H1 (cell line): ENCODE results near the gene SRXN1. TPM values are rescaled to one million over a fixed set of nuclear protein-coding genes. Genes with fewer than 3 reads are reported as not detected.
A peak's percentile ranks its signal among the peaks of the same experiment; 100 is the strongest.

ENCODE experiments used
- CEBPB ChIP-seq: IDR thresholded peaks from 2 replicates; pipeline ENCODE4 v1.6.1; 2012; ENCODE audit warnings: low read depth, low read length
- CHD7 ChIP-seq: fragments of 300-600 bp; sonication (generic); IDR thresholded peaks from 2 replicates; pipeline ENCODE4 v1.7.1; 2012; ENCODE audit warnings: low read length, moderate library complexity, mild to moderate bottlenecking, inconsistent platforms; ENCODE audit not compliant: insufficient replicate concordance
- E2F6 ChIP-seq: IDR thresholded peaks from 2 replicates; pipeline ENCODE4 v1.6.1; 2012; ENCODE audit warnings: inconsistent platforms
- HDAC2 ChIP-seq, 2 experiments: fragments of 300-600 bp in 1 of 2; sonication (generic) in 1 of 2; IDR thresholded peaks; 2 replicates each; pipeline ENCODE4 v1.6.1; 2011 to 2012; ENCODE audit warnings: low read depth in 2 of 2, low read length in 2 of 2, mild to moderate bottlenecking in 2 of 2, moderate library complexity in 2 of 2, borderline replicate concordance in 1 of 2, inconsistent platforms in 1 of 2
- KDM1A ChIP-seq: fragments of 200-600, 300-600 bp; sonication (generic); IDR thresholded peaks from 2 replicates; pipeline ENCODE4 v1.7.1; 2016; ENCODE audit warnings: mild to moderate bottlenecking, low read length, borderline replicate concordance
- NRF1 ChIP-seq: IDR thresholded peaks from 2 replicates; pipeline ENCODE4 v1.6.1; 2011; ENCODE audit warnings: mild to moderate bottlenecking, low read depth, low read length, improper control_type of control experiment
- SRF ChIP-seq: IDR thresholded peaks from 2 replicates; pipeline ENCODE4 v1.6.1; 2011; ENCODE audit warnings: mild to moderate bottlenecking, low read depth, low read length, moderate library complexity
- YY1 ChIP-seq: IDR thresholded peaks from 2 replicates; pipeline ENCODE4 v1.6.1; 2011; ENCODE audit warnings: low read depth, mild to moderate bottlenecking, low read length
- ZNF274 ChIP-seq: IDR thresholded peaks from 2 replicates; pipeline ENCODE4 v1.7.0; 2012; ENCODE audit warnings: low read length, borderline replicate concordance; ENCODE audit errors: extremely low read depth
- polyA plus RNA-seq, 7 experiments: library from polyadenylated mRNA; depleted of rRNA in 3 of 7; stranded (reverse) in 5 of 7; unstranded in 2 of 7; fragments of >200 nt in 5 of 7; fragments of 200-250 nt in 2 of 7; gene quantifications; 1 replicate in 5 of 7; 2 replicates in 1 of 7; 4 replicates in 1 of 7; pipeline versions ENCODE4 v1.2.1 to v1.2.3, GENCODE V29; 2011 to 2013; ENCODE audit warnings: missing spikeins in 2 of 7, mixed read lengths in 2 of 7
- total RNA-seq: library from RNA; stranded (reverse); fragmentation: NEBNext Ultra II Directional; extraction: Animal tissue kit (Norgen Biotek cat#: 25700); gene quantifications from 2 replicates; pipeline ENCODE4 v1.2.1, GENCODE V29; 2021

The SRXN1 gene
- total and polyA plus RNA-seq, 2 of the 8 experiments (the other 6 are each of a cell fraction or from before 2014, with no cell fraction given), result 12.2 to 15.8 TPM

GRCh38 chr20:661474-662270 lies 8.7 kb upstream of the SRXN1 start (continued):
- no peak for TF ChIP-seq CHD7
- no peak for TF ChIP-seq YY1
- TF ChIP-seq CEBPB, result no peak
- no peak for TF ChIP-seq ZNF274
- TF ChIP-seq NRF1, result no peak
- TF ChIP-seq HDAC2 (IDR thresholded peaks at IDR 0.05; ENCODE audit: borderline replicate concordance in 1 of 2, low read depth in 2 of 2, low read length in 2 of 2), result no peak
- peak; percentile 72 for TF ChIP-seq E2F6
- TF ChIP-seq KDM1A, result no peak
- TF ChIP-seq SRF, result no peak
